Type B pancreatic cell (in vitro differentiated cells): ENCODE data around the gene RBM38. TPM values are rescaled to one million over a fixed set of nuclear protein-coding genes. Genes with fewer than 3 reads are reported as not detected.

Experiments used
- DNase-seq: peaks from one replicate; pipeline ENCODE4 v3.0.0; 2021; ENCODE audit warnings: mixed read lengths; ENCODE audit not compliant: unreplicated experiment; ENCODE audit errors: extremely low spot score
- H3K27ac Mint-ChIP-seq: 2 replicates; pipeline ENCODE4 v1.8.0; 2021; ENCODE audit warnings: mild to moderate bottlenecking, mixed read lengths
- H3K27me3 Mint-ChIP-seq: 2 replicates; pipeline ENCODE4 v1.8.0; 2021; ENCODE audit warnings: mixed read lengths
- H3K36me3 Mint-ChIP-seq: 2 replicates; pipeline ENCODE4 v1.8.0; 2021; ENCODE audit warnings: mixed read lengths
- H3K4me1 Mint-ChIP-seq: one replicate; pipeline ENCODE4 v1.8.0; 2021; ENCODE audit warnings: mixed read lengths; ENCODE audit not compliant: unreplicated experiment
- H3K4me3 Mint-ChIP-seq: 2 replicates; pipeline ENCODE4 v1.8.0; 2021; ENCODE audit warnings: mild to moderate bottlenecking, mixed read lengths
- H3K9me3 Mint-ChIP-seq: 2 replicates; pipeline ENCODE4 v1.8.0; 2021; ENCODE audit warnings: mixed read lengths
- CTCF ChIP-seq: fragments of 200-600 bp; sonication (generic); conservative IDR thresholded peaks from 2 replicates; pipeline ENCODE4 v1.5.0; 2021; ENCODE audit warnings: antibody characterized with exemption, mild to moderate bottlenecking
- total RNA-seq: library from RNA; stranded (reverse); gene quantifications from 2 replicates; pipeline ENCODE4 v1.2.1, GENCODE V29; 2021; ENCODE audit warnings: low replicate concordance

The RBM38 gene
- total RNA-seq, 1 donor from 2014 or later, result 26.5 TPM

- Mint-ChIP-seq H3K4me3 (no peak overlapping the region), H3K36me3 (no peaks in the 10 kb centered on the region), H3K9me3 (no peaks in the 10 kb centered on the region), H3K27ac (no peak overlapping the region), H3K27me3 (peaks cover 20% of the 10 kb centered on the region), H3K4me1 (peaks cover 5% of the 10 kb centered on the region)
- TF ChIP-seq CTCF, result no peak
- DNase-seq, result no peak
Observed at GRCh38 chr20:57451795-57452661, 60.8 kb downstream of the RBM38 start.

- no peak for DNase-seq
- H3K4me1 Mint-ChIP-seq, result peaks cover 5% of the 10 kb centered on the region
- H3K36me3 Mint-ChIP-seq, result no peaks in the 10 kb centered on the region
- no peak for TF ChIP-seq CTCF
- H3K9me3 Mint-ChIP-seq, result no peaks in the 10 kb centered on the region
- H3K4me3 Mint-ChIP-seq, result no peak overlapping the region
- no peak overlapping the region for H3K27ac Mint-ChIP-seq
- H3K27me3 Mint-ChIP-seq, result peaks cover 17% of the 10 kb centered on the region
Observed at GRCh38 chr20:57455386-57455785, 64.2 kb downstream of the RBM38 start.

- no peak for DNase-seq
- Mint-ChIP-seq H3K4me3 (no peak overlapping the region), H3K27me3 (peaks cover 14% of the 10 kb centered on the region), H3K9me3 (no peaks in the 10 kb centered on the region), H3K36me3 (no peaks in the 10 kb centered on the region), H3K27ac (no peak overlapping the region), H3K4me1 (no peaks in the 10 kb centered on the region)
- TF ChIP-seq CTCF, result no peak
Observed at GRCh38 chr20:57456116-57456515, 64.9 kb downstream of the RBM38 start.

GRCh38 chr20:57457243-57458095 lies 66.3 kb downstream of the RBM38 start:
- no peak for TF ChIP-seq CTCF
- H3K4me1 Mint-ChIP-seq, result no peaks in the 10 kb centered on the region
- DNase-seq, result no peak
- no peak overlapping the region for H3K27ac Mint-ChIP-seq
- no peaks in the 10 kb centered on the region for H3K36me3 Mint-ChIP-seq
- peaks cover 11% of the 10 kb centered on the region for H3K27me3 Mint-ChIP-seq
- no peaks in the 10 kb centered on the region for H3K9me3 Mint-ChIP-seq
- no peak overlapping the region for H3K4me3 Mint-ChIP-seq

- Mint-ChIP-seq H3K36me3 (no peaks in the 10 kb centered on the region), H3K27ac (no peak overlapping the region), H3K9me3 (no peaks in the 10 kb centered on the region), H3K4me1 (no peaks in the 10 kb centered on the region), H3K4me3 (no peak overlapping the region), H3K27me3 (peaks cover 11% of the 10 kb centered on the region)
- TF ChIP-seq CTCF, result no peak
- DNase-seq, result no peak
Observed at GRCh38 chr20:57458400-57459160, 67.4 kb downstream of the RBM38 start.
